BE2C (cell line): ENCODE results near the gene RAB11FIP5.

Source experiments
- DNase-seq: peaks from one replicate; pipeline ENCODE4 v3.0.0-alpha.2; 2020
- H3K27me3 ChIP-seq: fragments of 250-450 bp; sonication (Bioruptor Pico); 2 replicates; pipeline ENCODE4 v1.5.1; 2020; ENCODE audit warnings: mild to moderate bottlenecking
- H3K36me3 ChIP-seq: fragments of 250-450 bp; sonication (Bioruptor Pico); 2 replicates; pipeline ENCODE4 v1.5.1; 2020; ENCODE audit warnings: mild to moderate bottlenecking
- H3K4me1 ChIP-seq: fragments of 250-450 bp; sonication (Bioruptor Pico); 2 replicates; pipeline ENCODE4 v1.5.1; 2020
- H3K4me3 ChIP-seq: 2 replicates; pipeline ENCODE4 v1.5.1; 2011; ENCODE audit warnings: low read depth, low read length
- H3K9me3 ChIP-seq: fragments of 250-450 bp; sonication (Bioruptor Pico); 2 replicates; pipeline ENCODE4 v1.5.1; 2020
- CTCF ChIP-seq: IDR thresholded peaks from 2 replicates; pipeline ENCODE4 v1.5.1; 2012; ENCODE audit warnings: mild to moderate bottlenecking, low read depth, low read length

RAB11FIP5 gene

GRCh38 chr2:73117441-73117840 is 4.7 kb upstream of the RAB11FIP5 start:
- Histone ChIP-seq H3K4me3 (no peak overlapping the region), H3K27me3 (no peaks in the 10 kb centered on the region), H3K4me1 (no peaks in the 10 kb centered on the region), H3K9me3 (no peaks in the 10 kb centered on the region), H3K36me3 (no peaks in the 10 kb centered on the region)
- TF ChIP-seq CTCF = no peak
- DNase-seq = no peak

GRCh38 chr2:73116182-73116960 is 3.6 kb upstream of the RAB11FIP5 start:
- no peaks in the 10 kb centered on the region for H3K27me3 ChIP-seq
- DNase-seq = no peak
- H3K9me3 ChIP-seq = no peaks in the 10 kb centered on the region
- H3K4me3 ChIP-seq = no peak overlapping the region
- no peaks in the 10 kb centered on the region for H3K36me3 ChIP-seq
- no peak for TF ChIP-seq CTCF
- H3K4me1 ChIP-seq = no peaks in the 10 kb centered on the region

- H3K27me3 ChIP-seq = no peaks in the 10 kb centered on the region
- no peaks in the 10 kb centered on the region for H3K4me1 ChIP-seq
- H3K9me3 ChIP-seq = no peaks in the 10 kb centered on the region
- no peaks in the 10 kb centered on the region for H3K36me3 ChIP-seq
- no peak for DNase-seq
- TF ChIP-seq CTCF = no peak
- no peak overlapping the region for H3K4me3 ChIP-seq
These were observed 1.6 kb upstream of the RAB11FIP5 start for GRCh38 chr2:73114273-73114867.

- no peaks in the 10 kb centered on the region for H3K9me3 ChIP-seq
- DNase-seq = peak; percentile 22
- peak overlapping the region; percentile 50 for H3K4me3 ChIP-seq
- H3K36me3 ChIP-seq = no peaks in the 10 kb centered on the region
- no peaks in the 10 kb centered on the region for H3K27me3 ChIP-seq
- H3K4me1 ChIP-seq = no peaks in the 10 kb centered on the region
- no peak for TF ChIP-seq CTCF
These were observed 479 bp downstream of the RAB11FIP5 start for GRCh38 chr2:73112026-73112912.

GRCh38 chr2:73111073-73112025 is 1.4 kb downstream of the RAB11FIP5 start:
- no peaks in the 10 kb centered on the region for H3K4me1 ChIP-seq
- no peaks in the 10 kb centered on the region for H3K9me3 ChIP-seq

More at GRCh38 chr2:73111073-73112025, 1.4 kb downstream of the RAB11FIP5 start:
- no peaks in the 10 kb centered on the region for H3K27me3 ChIP-seq
- H3K36me3 ChIP-seq = no peaks in the 10 kb centered on the region
- TF ChIP-seq CTCF = no peak
- DNase-seq = no peak
- peak overlapping the region; percentile 50 for H3K4me3 ChIP-seq
